Left cardiac atrium (tissue), 4 donors: ENCODE data around the gene RNF149. TPM values are rescaled to one million over a fixed set of nuclear protein-coding genes. Genes with fewer than 3 reads are reported as not detected.
"Not testable (repeated sequence)": the region's sequence is repeated elsewhere in the genome, so short reads cannot be mapped to it uniquely, and the experiment has no call there.

Experiments used
- ATAC-seq, 2 donors: fragments of 200-7000 bp; cut with Tn5 transposase; one replicate each; pipeline ENCODE4 v1.9.1; 2020; ENCODE audit warnings: mild to moderate bottlenecking in 2 of 2, moderate library complexity in 2 of 2
- DNase-seq: peaks from one replicate; pipeline ENCODE4 v3.0.0-alpha.2; 2020
- intact Hi-C, 2 donors: fragments of 100-400 bp; cut with DNase I; formaldehyde crosslinking; loops; one replicate each; pipeline versions ENCODE4 v1.14.1 to v1.15.1; 2022 to 2023
- total RNA-seq, 2 donors: library from RNA; stranded (reverse); fragmentation: NEBNext Ultra II Directional; extraction: Animal tissue kit (Norgen Biotek cat#: 25700); gene quantifications; one replicate each; pipeline ENCODE4 v1.2.1, GENCODE V29; 2021
- donor health status: DM: no; HTN: yes; CAD: no.
- donor health status: DM: no; HTN: yes; CAD: no; lungs with severe emphysema.
- donor health status: DM: yes; HTN: yes; CAD: no.
- donor health status: Dilated cardiomyopathy.

RNF149 gene
- total RNA-seq, 2 donors from 2014 or later: 22.3 to 38.0 TPM

GRCh38 chr2:101267671-101268656, 40.5 kb downstream of the RNF149 start:
- no peak for DNase-seq
- no peak for ATAC-seq
- intact Hi-C loops: no loop called here

- DNase-seq: peak; percentile 37
- intact Hi-C loops: no loop called here
- peak; percentile 49 to 53 for ATAC-seq
Observed at GRCh38 chr2:101265893-101266499, 42.5 kb downstream of the RNF149 start.

- ATAC-seq (peak in 1 of 2 donors; percentile 13), DNase-seq (no peak)
- intact Hi-C loops: no loop called here
Observed at GRCh38 chr2:101264360-101264939, 44.1 kb downstream of the RNF149 start.

GRCh38 chr2:101263377-101263800, 45.1 kb downstream of the RNF149 start:
- no peak for ATAC-seq
- intact Hi-C loops: no loop called here
- DNase-seq: no peak

- DNase-seq (no peak), ATAC-seq (peak in 1 of 2 donors; percentile 13)
- intact Hi-C loops: no loop called here
Observed at GRCh38 chr2:101262142-101262541, 46.4 kb downstream of the RNF149 start.

GRCh38 chr2:101258804-101259203, 49.7 kb downstream of the RNF149 start:
- ATAC-seq: no peak
- DNase-seq: no peak
- intact Hi-C loops: no loop called here

GRCh38 chr2:101256316-101256715, 52.2 kb downstream of the RNF149 start:
- no peak for ATAC-seq
- DNase-seq: no peak
- intact Hi-C loops: no loop called here

GRCh38 chr2:101255501-101255900, 53.0 kb downstream of the RNF149 start:
- intact Hi-C loops: no loop called here
- no peak for DNase-seq
- no peak for ATAC-seq

GRCh38 chr2:101253703-101254450, 54.6 kb downstream of the RNF149 start:
- intact Hi-C loops: no loop called here
- ATAC-seq (no peak), DNase-seq (no peak)

- ATAC-seq: peak; percentile 75 to 83
- intact Hi-C loops: no loop called here
Observed at GRCh38 chr2:101253013-101253702, 55.3 kb downstream of the RNF149 start.

GRCh38 chr2:101252408-101253012, 56.0 kb downstream of the RNF149 start, which contains the start of gene CNOT11:
Gene CNOT11, plus strand, starts transcription at chr2:101252886. Its CDS starts 79 bp downstream, at chr2:101252965.
- ATAC-seq (peak; percentile 95 to 96), DNase-seq (peak; percentile 100)
- intact Hi-C loops: no loop called here

More at GRCh38 chr2:101253013-101253702, 55.3 kb downstream of the RNF149 start:
- peak; percentile 72 for DNase-seq

GRCh38 chr2:101251844-101252407, 56.6 kb downstream of the RNF149 start:
- DNase-seq (no peak), ATAC-seq (peak; percentile 24 to 54)
- intact Hi-C loops: no loop called here

GRCh38 chr2:101251246-101251781, 57.2 kb downstream of the RNF149 start:
- DNase-seq, intact Hi-C loops, ATAC-seq: not testable (repeated sequence)

GRCh38 chr2:101249826-101250225, 58.7 kb downstream of the RNF149 start:
- no peak for ATAC-seq
- DNase-seq: no peak
- intact Hi-C loops: no loop called here

- intact Hi-C loops, ATAC-seq, DNase-seq: not testable (repeated sequence)
Observed at GRCh38 chr2:101248756-101249155, 59.7 kb downstream of the RNF149 start.

GRCh38 chr2:101245468-101245867, 63.0 kb downstream of the RNF149 start:
- ATAC-seq, DNase-seq, intact Hi-C loops: not testable (repeated sequence)

GRCh38 chr2:101244899-101245298, 63.6 kb downstream of the RNF149 start:
- DNase-seq, ATAC-seq, intact Hi-C loops: not testable (repeated sequence)
